NCI-H345 (cell line): Measurements from ENCODE around the gene CD177.
A peak's percentile ranks its signal among the peaks of the same experiment; 100 is the strongest.
"Not testable (repeated sequence)": the region's sequence is repeated elsewhere in the genome, so short reads cannot be mapped to it uniquely, and the experiment has no call there.

Experiments used
- DNase-seq: peaks from one replicate; lab custom pipeline; 2025; lab: John Stamatoyannopoulos, UW

Gene CD177

DNA sequence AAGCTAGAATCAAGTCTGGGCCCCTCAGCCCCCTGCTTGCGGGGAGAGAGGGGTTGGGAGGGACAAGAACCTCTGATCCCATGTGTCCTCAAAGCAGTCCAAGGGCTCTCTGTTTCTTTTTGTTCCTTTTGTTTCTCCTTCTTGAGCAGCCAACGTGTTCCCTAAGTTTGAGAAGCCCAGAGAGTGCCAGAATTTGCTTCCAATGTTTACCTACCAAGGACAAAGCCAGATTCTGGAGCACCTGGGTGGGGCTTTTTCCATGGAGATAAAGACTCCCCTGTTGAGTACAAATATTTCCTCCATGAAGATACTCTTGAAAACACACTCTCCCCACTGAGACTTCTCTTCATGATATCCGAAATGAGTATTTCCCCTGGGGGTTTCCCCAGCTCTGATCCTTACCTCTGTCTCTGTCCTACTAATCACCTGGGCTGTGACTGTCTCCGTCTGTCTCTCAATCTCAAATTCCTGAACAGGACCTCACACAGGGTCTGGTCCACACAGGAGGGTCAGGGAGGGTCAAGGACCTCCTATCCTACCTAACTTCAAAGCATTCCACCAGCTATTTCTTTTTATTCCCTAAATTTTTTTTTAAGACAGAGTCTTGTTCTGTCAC is 27.4 kb downstream of the CD177 start:
- DNase-seq: no peak

DNA sequence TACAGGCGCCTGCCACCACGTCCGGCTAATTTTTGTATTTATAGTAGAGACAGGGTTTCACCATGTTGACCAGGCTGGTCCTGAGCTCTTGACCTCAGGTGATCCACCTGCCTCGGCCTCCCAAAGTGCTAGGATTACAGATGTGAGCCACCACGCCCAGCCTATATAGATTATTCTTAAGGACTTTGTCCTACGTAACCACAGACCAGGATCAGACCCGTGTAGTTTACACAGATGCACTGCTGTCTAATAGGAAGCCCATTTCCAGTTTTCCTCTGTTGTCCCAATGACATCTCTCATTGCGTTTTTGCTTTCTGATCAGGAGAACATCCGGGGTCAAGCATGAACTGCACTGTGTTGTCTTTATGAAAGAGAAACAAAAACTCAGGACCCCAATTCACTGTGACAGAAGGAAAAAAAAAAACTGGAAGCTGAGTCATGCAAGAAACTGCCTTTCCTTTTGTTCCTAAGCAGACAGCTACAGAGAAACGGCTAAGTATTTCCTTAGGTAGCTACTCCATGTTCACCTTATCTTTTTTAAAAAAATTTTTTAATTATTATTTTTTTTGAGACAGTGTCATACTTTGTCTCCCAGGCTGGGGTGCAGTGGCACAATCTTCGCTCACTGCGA is 29.2 kb downstream of the CD177 start:
- DNase-seq: not testable (repeated sequence)

DNA sequence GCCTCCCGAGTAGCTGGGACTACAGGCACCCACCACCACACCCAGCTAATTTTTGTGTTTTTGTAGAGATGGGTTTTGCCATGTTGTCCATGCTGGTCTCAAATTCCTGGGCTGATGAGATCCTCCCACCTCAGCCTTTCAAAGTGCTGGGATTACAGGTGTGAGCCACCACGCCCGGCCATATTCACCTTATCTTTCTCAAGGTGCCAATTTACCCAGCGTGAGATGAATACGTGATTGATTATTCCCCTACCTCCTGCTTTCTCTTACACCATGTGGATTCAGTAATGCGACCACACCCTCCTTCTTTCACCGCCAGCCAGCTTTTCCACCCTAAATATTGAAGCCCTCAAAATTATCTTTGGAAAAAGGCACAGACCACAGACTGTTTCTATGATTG is 29.8 kb downstream of the CD177 start:
- DNase-seq: not testable (repeated sequence)

DNA sequence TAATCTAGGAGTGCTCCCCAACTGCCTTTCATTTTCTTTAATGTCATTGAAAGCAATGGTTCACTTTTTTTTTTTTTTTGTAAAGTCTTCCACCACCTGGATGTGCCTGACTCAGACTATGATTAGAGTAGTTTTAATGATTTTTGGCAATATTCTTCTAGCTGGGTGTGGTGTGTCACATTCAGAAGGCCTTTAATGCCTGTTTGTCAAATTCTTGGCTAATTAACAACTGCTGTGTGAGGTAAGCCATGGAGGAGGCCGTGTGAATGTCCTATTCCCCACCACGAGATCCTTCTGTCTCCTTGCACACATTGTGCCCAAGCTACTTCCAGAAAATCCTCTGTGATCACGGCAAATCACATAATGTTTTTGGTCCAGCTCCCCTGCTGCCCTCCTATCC is 30.3 kb downstream of the CD177 start:
- DNase-seq: not testable (repeated sequence)

DNA sequence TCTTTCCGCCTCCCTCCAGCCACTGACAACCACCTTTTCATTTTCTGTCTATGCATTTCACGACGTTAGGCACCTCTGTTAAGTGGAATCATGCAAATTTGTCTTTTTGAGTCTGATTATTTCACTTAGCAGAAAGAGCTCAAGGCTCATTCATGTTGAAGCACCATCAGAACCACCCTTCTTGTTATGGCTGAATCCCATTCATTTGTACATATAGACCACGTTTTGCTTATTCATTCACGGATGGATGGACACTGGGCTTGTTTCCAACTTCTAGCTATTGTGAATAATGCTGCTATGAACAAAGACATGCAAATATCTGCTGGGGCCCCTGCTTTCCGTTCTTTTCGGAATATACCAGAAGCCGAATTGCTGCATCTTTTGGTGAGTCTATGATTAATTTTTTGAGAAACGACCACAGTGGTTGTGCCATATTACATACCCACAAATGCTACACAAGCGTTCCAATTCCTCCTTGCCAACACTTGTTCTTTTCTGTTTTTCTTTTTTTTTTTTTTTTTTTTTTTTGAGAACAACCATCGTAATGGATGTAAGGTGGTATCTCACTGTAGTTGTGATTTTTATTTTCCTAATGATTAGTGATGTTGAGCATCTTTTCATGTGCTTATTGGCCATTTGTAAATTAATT is 37.5 kb downstream of the CD177 start:
- peak; percentile 89 for DNase-seq

DNA sequence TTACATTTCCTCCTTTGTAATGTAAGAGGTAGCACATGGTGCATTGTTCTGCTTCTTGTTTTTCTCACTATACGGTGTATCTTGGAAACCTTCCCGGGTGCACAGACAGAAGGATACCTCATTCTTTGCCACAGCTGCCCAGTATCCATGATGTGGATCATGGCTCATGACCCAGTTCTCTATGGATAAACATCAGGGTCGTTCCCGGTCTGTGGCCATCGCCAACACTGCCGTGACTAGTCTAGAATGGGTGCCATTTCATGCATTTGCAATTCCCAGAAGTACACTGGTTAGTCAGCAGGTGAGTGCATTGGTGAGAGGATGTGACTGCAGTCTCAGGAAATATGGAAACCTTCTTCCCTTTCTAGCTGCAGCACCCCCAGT is 38.1 kb downstream of the CD177 start:
- peak; percentile 25 for DNase-seq

DNA sequence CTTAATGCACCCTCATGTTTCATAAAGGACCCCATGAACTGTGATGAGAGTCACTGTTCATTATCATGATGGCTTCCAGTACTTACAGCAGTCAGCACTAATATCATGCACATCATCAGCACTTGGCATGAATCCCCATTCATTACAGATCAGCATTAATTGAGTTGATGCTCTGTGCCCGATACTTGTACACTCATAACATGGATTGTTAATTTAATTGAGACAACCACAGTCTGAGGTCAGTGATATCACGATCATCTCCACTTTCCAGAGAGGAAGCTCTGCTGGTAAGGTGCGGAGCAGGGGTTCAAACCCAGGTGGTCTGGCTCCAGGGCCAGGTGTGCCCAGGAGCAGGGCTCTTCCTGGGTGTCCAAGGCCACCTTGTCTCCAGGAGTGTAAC is 40.0 kb downstream of the CD177 start:
- not testable (repeated sequence) for DNase-seq

DNA sequence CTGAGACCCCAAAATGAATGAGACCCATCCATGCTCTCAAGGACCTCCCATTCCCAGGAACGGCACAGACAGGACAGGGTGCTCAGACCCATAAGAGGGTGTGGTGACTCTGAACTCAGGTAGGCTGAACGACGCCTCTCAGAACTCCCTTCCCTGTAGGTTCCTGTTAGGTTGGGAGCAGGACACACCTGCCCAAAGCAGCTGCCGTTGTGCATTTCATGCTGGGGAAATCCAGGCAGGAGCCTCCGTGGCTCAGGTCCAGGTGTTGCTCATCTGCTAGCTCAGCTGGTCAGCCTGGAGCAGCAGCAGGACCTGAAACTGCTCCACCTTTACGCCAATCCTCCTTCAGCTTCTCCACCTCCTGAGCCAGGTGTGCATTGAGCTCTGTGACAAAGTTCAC is 42.1 kb downstream of the CD177 start:
- no peak for DNase-seq

DNA sequence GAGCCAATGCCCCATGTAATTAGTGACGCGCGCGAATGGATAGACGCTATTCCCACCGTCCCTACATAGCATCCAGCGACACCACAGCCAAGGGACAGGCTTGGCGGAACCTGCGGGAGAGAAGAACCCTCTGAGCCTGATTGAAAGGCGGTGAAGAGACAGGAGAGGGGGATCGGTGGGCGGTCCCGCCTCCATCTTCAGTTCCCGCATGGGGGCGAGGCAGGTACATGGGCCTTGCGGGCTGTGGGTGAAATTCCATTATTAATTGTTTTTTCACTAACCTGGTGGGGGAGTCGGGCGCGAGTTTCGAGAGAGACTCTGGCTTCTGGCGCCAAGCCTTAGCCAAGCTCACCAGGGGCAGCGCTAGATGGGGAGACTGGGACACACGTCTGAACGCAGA is 52.8 kb downstream of the CD177 start:
- no peak for DNase-seq

DNA sequence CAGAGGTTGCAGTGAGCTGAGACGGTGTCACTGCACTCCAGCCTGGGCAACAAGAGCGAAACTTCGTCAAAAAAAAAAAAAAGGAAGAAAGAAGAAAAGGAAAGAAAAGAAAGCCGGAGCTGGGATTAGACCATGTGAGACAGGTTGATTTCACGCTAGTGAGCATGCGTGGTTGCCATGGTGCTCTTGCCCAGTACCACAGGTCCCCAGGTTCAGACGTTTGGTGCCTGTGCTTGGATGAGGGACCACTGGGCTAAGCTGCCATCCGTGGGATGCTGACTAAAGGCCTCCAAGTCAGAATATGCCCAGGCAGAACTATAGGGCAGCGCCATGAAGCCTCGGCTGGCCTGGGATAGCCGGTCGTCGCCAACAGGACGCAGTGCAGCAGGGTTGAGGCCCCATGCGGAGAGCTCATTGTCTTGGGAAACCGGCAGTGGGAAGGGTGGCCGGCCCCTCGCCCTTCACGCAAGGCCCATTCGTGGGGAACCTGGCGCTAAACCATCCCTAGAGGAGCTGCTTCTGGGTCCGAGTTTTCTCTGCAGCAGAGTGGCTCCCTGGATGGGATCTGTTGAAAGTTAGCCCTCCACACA is 54.0 kb downstream of the CD177 start:
- DNase-seq: no peak

DNA sequence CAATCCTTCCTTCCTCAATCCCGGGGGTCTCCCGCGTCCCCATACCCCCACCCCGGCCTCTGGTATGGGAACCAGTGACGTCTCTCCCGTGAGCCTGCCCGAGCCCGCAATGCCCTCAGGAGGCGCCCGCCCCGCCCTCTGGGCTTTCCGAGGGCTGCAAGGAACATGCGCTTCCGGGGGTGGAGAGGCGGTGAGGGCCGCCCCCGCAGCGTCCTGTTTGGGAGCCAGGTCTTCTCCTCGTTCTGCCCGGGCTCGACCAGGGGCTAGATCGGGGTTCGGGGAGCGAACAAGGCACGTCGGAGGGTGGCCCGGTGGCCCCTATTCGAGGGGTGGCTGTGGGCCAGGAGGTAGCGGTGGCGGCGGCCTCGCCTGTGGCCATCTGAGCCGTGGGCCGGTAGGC is 54.6 kb downstream of the CD177 start:
- DNase-seq: no peak

DNA sequence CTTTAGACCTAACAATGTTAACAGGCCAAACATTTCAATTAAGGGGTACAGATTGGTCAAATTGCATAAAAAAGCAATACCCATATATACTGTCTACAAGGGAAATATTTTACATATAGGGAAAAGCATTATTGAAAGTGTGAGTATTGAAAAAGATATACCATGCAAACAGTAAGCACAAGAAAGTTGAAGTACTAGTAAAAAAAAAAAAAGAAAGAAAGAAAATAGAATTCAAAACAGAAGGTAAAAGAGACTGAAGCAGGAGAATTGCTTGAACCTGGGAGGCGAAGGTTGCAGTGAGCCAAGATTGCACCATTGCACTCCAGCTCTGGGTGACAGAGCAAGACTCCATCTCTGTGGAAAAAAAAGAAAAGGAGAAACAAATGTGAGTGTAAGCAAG is 55.9 kb downstream of the CD177 start:
- no peak for DNase-seq

DNA sequence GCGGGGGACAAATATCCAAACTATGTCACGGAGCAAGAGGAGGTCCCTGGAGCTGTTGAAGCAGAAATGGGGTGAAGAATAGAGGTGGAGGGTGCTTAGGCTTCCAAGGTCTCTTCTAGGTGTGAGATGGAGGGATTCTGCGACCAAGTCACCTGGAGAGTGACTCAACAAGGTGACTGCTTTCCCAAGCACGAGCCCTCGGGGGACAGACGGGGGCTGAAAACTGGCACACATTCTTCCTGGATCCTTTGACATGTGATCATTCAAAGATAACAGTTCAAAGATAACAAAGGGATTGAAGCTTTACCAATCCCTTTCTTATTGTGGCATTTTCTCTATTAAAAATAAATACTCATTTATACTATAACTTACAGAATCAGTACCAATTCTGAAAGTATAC is 59.0 kb downstream of the CD177 start:
- DNase-seq: no peak
